Coronary artery (tissue), 2 donors: Measurements from ENCODE around the gene SLC41A3.
"Not testable (repeated sequence)": the region's sequence is repeated elsewhere in the genome, so short reads cannot be mapped to it uniquely, and the experiment has no call there.

Experiments
- DNase-seq: peaks from one replicate; pipeline ENCODE4 v3.0.0-alpha.2; 2017; ENCODE audit warnings: low spot score
- H3K27ac ChIP-seq, 2 donors: fragments of 200-600 bp; sonication (generic); one replicate each; pipeline ENCODE4 v1.5.1; 2016 to 2019
- H3K4me3 ChIP-seq: fragments of 200-600 bp; sonication (generic); 2 replicates; pipeline ENCODE4 v1.5.1; 2016; ENCODE audit warnings: mild to moderate bottlenecking, moderate library complexity
- CTCF ChIP-seq: fragments of 200-600 bp; sonication (generic); IDR thresholded peaks from one replicate; pipeline ENCODE4 v1.5.1; 2019; ENCODE audit warnings: antibody characterized with exemption

SLC41A3 gene

GRCh38 chr3:126051741-126052140 lies 32.2 kb downstream of the SLC41A3 start:
- peak; percentile 2 for DNase-seq
- H3K27ac ChIP-seq = no peak overlapping the region
- H3K4me3 ChIP-seq = no peak overlapping the region
- no peak for TF ChIP-seq CTCF

GRCh38 chr3:126051234-126051633 lies 32.7 kb downstream of the SLC41A3 start:
- DNase-seq = peak; percentile 24
- H3K27ac ChIP-seq = no peak overlapping the region
- H3K4me3 ChIP-seq = no peak overlapping the region
- no peak for TF ChIP-seq CTCF

GRCh38 chr3:126050626-126051025 lies 33.3 kb downstream of the SLC41A3 start:
- Histone ChIP-seq H3K27ac (no peak overlapping the region), H3K4me3 (no peak overlapping the region)
- peak; percentile 35 for DNase-seq
- no peak for TF ChIP-seq CTCF

GRCh38 chr3:126050050-126050392 lies 33.9 kb downstream of the SLC41A3 start:
- no peak overlapping the region for H3K4me3 ChIP-seq
- no peak for TF ChIP-seq CTCF
- no peak overlapping the region for H3K27ac ChIP-seq
- DNase-seq = peak; percentile 40

GRCh38 chr3:126049289-126050049 lies 34.5 kb downstream of the SLC41A3 start:
- no peak for TF ChIP-seq CTCF
- Histone ChIP-seq H3K4me3 (no peak overlapping the region), H3K27ac (no peak overlapping the region)
- DNase-seq = no peak

- Histone ChIP-seq H3K27ac (no peak overlapping the region), H3K4me3 (no peak overlapping the region)
- DNase-seq = peak; percentile 22
- no peak for TF ChIP-seq CTCF
Measured at GRCh38 chr3:126040386-126040785, 43.5 kb downstream of the SLC41A3 start.

GRCh38 chr3:126039870-126040269 lies 44.1 kb downstream of the SLC41A3 start:
- DNase-seq = no peak
- TF ChIP-seq CTCF = no peak

GRCh38 chr3:126038791-126039190 lies 45.1 kb downstream of the SLC41A3 start:
- H3K27ac ChIP-seq, H3K4me3 ChIP-seq: not testable (repeated sequence)
- DNase-seq = peak; percentile 4

More at GRCh38 chr3:126039870-126040269, 44.1 kb downstream of the SLC41A3 start:
- Histone ChIP-seq H3K4me3 (no peak overlapping the region), H3K27ac (no peak overlapping the region)
